ENCODE measurements around the gene LDLRAD1. TPM values are rescaled to one million over a fixed set of nuclear protein-coding genes. Genes with fewer than 3 reads are reported as not detected.
A peak's percentile ranks its signal among the peaks of the same experiment; 100 is the strongest.

Gene LDLRAD1
- polyA plus RNA-seq, 3 donors, result not detected

DNA sequence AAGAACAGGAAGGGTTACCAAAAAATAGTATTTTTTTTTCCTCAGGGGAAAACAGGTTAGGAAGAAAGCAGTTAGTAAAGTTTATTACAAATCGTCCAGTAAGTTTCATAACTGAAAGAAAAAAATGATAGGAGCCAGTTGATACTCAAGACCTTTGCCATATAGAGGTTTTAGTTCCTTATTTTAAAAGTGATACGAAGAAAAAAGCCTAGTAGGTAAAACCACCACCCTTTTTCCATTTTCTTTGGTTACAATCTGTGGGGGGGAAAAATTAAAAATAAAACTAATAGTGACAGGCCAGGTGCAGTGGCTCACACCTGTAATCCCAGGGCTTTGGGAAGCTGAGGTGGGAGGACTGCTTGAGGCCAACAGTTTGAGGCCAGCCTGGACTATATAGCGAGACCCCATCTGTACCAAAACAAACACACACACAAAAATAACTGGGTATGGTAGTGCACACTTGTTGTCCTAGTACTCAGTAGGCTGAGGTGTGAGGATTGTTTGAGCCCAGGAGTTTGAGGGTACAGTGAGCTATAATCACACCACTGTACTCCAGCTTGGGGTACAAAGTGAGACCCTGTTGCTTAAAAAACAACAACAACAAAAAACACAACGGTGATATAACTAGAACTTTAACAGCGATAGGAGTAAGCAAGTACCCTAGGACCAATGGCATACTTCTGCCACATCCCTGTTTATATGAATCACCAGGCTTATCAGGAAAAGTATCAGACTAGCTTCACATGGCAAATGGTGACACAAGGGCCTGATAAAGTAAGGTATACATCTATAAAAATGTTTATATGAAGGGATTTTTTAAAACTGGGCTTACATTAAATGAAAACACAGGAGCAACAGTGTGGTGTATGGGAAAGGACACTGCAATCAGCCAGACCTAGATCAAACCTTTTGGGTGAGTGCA lies 29.7 kb upstream of the LDLRAD1 start:
- H3K36me3 Mint-ChIP-seq, result peaks cover 26 to 41% of the 10 kb centered on the region in 2 donors
- H3K27ac ChIP-seq (ENCODE audit: low read depth in 1 of 2, low read length in 2 of 2), result peak overlapping the region in 1 of 2 donors; percentile 37

DNA sequence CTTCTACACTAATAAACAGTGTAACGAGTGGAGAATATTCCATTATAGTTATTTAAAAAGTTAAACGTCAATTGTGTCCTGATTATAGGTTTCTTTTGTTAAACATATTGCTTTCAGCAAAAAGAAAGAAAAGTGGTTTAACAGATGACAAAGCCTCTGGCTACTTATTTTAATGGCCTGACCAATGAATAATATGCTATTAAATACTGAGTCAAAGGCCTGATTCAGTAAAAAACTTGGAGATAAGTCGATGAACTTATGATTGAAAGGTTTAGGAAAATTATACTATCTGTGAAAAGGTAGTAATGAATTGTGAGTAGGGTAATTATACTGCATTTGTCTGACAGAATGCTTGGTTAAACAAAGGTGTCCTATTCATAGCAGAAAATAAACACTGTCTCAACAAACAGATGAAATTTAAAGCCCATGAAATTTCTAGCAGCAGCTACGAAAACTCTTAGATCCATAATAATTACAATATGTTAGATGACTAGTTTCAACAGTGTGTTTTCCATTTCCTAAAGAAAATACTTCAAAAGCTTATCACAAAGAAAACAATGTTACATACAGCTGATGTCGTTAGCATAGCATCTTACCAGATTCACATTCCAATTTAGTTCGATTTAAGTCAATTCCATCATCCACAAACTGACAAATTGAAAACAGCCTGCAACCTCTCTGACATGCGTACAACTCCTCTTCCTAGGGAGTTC lies 28.8 kb upstream of the LDLRAD1 start:
- H3K4me1 Mint-ChIP-seq, result peaks cover 13% of the 10 kb centered on the region
- H3K4me1 ChIP-seq (ENCODE audit: control insufficient read depth in 1 of 2, insufficient read depth in 2 of 2, low read length in 2 of 2), result peaks cover 11 to 21% of the 10 kb centered on the region in 2 donors
- peak overlapping the region in 1 of 2 donors; percentile 37 for H3K27ac ChIP-seq (ENCODE audit: low read depth in 1 of 2, low read length in 2 of 2)

More for the DNA sequence above, 29.7 kb upstream of the LDLRAD1 start:
- peaks cover 89% of the 10 kb centered on the region for H4K20me1 ChIP-seq (ENCODE audit: insufficient read depth, low read length)
- no peak overlapping the region for H2AFZ ChIP-seq (ENCODE audit: insufficient read depth, low read depth, low read length, poor library complexity, severe bottlenecking)
- TF ChIP-seq, protein P1, sequence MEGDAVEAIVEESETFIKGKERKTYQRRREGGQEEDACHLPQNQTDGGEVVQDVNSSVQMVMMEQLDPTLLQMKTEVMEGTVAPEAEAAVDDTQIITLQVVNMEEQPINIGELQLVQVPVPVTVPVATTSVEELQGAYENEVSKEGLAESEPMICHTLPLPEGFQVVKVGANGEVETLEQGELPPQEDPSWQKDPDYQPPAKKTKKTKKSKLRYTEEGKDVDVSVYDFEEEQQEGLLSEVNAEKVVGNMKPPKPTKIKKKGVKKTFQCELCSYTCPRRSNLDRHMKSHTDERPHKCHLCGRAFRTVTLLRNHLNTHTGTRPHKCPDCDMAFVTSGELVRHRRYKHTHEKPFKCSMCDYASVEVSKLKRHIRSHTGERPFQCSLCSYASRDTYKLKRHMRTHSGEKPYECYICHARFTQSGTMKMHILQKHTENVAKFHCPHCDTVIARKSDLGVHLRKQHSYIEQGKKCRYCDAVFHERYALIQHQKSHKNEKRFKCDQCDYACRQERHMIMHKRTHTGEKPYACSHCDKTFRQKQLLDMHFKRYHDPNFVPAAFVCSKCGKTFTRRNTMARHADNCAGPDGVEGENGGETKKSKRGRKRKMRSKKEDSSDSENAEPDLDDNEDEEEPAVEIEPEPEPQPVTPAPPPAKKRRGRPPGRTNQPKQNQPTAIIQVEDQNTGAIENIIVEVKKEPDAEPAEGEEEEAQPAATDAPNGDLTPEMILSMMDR (IDR thresholded peaks at IDR 0.05), result no peak
- peak in 1 of 3 donors; percentile 4 for DNase-seq
- peaks cover 35 to 46% of the 10 kb centered on the region in 2 donors for H3K36me3 ChIP-seq (replicated peaks in 1 of 2; ENCODE audit: control insufficient read depth in 1 of 2, insufficient read depth in 2 of 2, low read length in 2 of 2)
- peaks cover 16 to 30% of the 10 kb centered on the region in 2 donors for H3K4me1 ChIP-seq (ENCODE audit: control insufficient read depth in 1 of 2, insufficient read depth in 2 of 2, low read length in 2 of 2)
- no peak overlapping the region for H3K4me3 Mint-ChIP-seq
- no peaks in the 10 kb centered on the region for H3K9me3 Mint-ChIP-seq
- peaks cover 91% of the 10 kb centered on the region for H3K79me2 ChIP-seq (ENCODE audit: insufficient read depth, low read length)
- H3K27me3 Mint-ChIP-seq (ENCODE audit: low read depth in 3 of 3), result no peaks in the 10 kb centered on the region
- intact Hi-C loops (cut with micrococcal nuclease), result no loop called here
- H3K4me2 ChIP-seq (replicated peaks; ENCODE audit: extremely low read depth, low read length, poor library complexity, severe bottlenecking), result no peak overlapping the region
- H3K4me3 ChIP-seq (replicated peaks in 1 of 3; ENCODE audit: low read depth in 2 of 3, low read length in 3 of 3), result no peak overlapping the region
- no peaks in the 10 kb centered on the region for H3K27me3 ChIP-seq (ENCODE audit: control insufficient read depth in 2 of 2, insufficient read depth in 2 of 2, low read length in 2 of 2)
- peak overlapping the region in 4 of 7 donors; percentile 0 to 77 (median 25) for H3K27ac Mint-ChIP-seq
- no peak overlapping the region for H3K9ac ChIP-seq (ENCODE audit: insufficient read depth, low read length, poor library complexity, severe bottlenecking)
- no peaks in the 10 kb centered on the region for H3K9me3 ChIP-seq (replicated peaks in 1 of 2; ENCODE audit: control insufficient read depth in 1 of 2, insufficient read depth in 1 of 2, low read length in 2 of 2)
- 90% methylated on average over 2 of the region's 5 CpGs for WGBS (ENCODE audit: insufficient coverage)
- peaks cover 13% of the 10 kb centered on the region for H3K4me1 Mint-ChIP-seq

More for the DNA sequence above, 28.8 kb upstream of the LDLRAD1 start:
- intact Hi-C loops (cut with micrococcal nuclease), result no loop called here
- WGBS (ENCODE audit: insufficient coverage), result 78% methylated on average over 1 of the region's 7 CpGs
- Histone ChIP-seq H3K36me3 (replicated peaks in 1 of 2; ENCODE audit: control insufficient read depth in 1 of 2, insufficient read depth in 2 of 2, low read length in 2 of 2) (peaks cover 44 to 54% of the 10 kb centered on the region in 2 donors), H3K27me3 (ENCODE audit: control insufficient read depth in 2 of 2, insufficient read depth in 2 of 2, low read length in 2 of 2) (no peaks in the 10 kb centered on the region), H3K9ac (ENCODE audit: insufficient read depth, low read length, poor library complexity, severe bottlenecking) (no peak overlapping the region), H4K20me1 (ENCODE audit: insufficient read depth, low read length) (peaks cover 93% of the 10 kb centered on the region), H3K4me3 (replicated peaks in 1 of 3; ENCODE audit: low read depth in 2 of 3, low read length in 3 of 3) (no peak overlapping the region), H3K4me2 (replicated peaks; ENCODE audit: extremely low read depth, low read length, poor library complexity, severe bottlenecking) (no peak overlapping the region), H2AFZ (ENCODE audit: insufficient read depth, low read depth, low read length, poor library complexity, severe bottlenecking) (no peak overlapping the region), H3K9me3 (replicated peaks in 1 of 2; ENCODE audit: control insufficient read depth in 1 of 2, insufficient read depth in 1 of 2, low read length in 2 of 2) (no peaks in the 10 kb centered on the region), H3K79me2 (ENCODE audit: insufficient read depth, low read length) (peaks cover 83% of the 10 kb centered on the region)
- Mint-ChIP-seq H3K36me3 (peaks cover 35 to 49% of the 10 kb centered on the region in 2 donors), H3K4me3 (no peak overlapping the region), H3K27me3 (ENCODE audit: low read depth in 3 of 3) (no peaks in the 10 kb centered on the region), H3K27ac (peak overlapping the region in 3 of 7 donors; percentile 0 to 77 (median 28)), H3K9me3 (no peaks in the 10 kb centered on the region)
- TF ChIP-seq, protein P1 (IDR thresholded peaks at IDR 0.05), result no peak
- no peak for DNase-seq

All from CD14-positive monocyte (primary cell).